NCI-H1417 (cell line): ENCODE data around the gene FLNC.

ENCODE experiments used
- DNase-seq, 3 experiments: peaks; one replicate each; lab custom pipeline; 2025; lab: John Stamatoyannopoulos, UW

The FLNC gene

GRCh38 chr7:128862571-128863432 is 32.6 kb downstream of the FLNC start, which contains the start of gene ATP6V1F:
Gene ATP6V1F, plus strand, starts transcription at chr7:128862856. Its CDS starts 49 bp downstream, at chr7:128862905.
- DNase-seq, result peak; percentile 98 to 99 (median 98)

GRCh38 chr7:128863433-128863989 is 33.3 kb downstream of the FLNC start:
- peak; percentile 29 to 71 (median 59) for DNase-seq

GRCh38 chr7:128865303-128865702 is 35.1 kb downstream of the FLNC start:
- DNase-seq, result no peak

GRCh38 chr7:128865996-128866877 is 36.0 kb downstream of the FLNC start:
- no peak for DNase-seq

GRCh38 chr7:128867241-128867640 is 37.0 kb downstream of the FLNC start:
- no peak for DNase-seq

- peak; percentile 73 to 92 (median 82) for DNase-seq
These were observed 37.8 kb downstream of the FLNC start for GRCh38 chr7:128867842-128868623.

GRCh38 chr7:128868624-128869137 is 38.5 kb downstream of the FLNC start:
- peak in 1 of 3 experiments; percentile 73 for DNase-seq

GRCh38 chr7:128869138-128869943 is 39.1 kb downstream of the FLNC start:
- peak; percentile 59 to 92 (median 86) for DNase-seq

- DNase-seq, result no peak
These were observed 39.7 kb downstream of the FLNC start for GRCh38 chr7:128869944-128870285.

- peak in 1 of 3 experiments; percentile 25 for DNase-seq
These were observed 40.8 kb downstream of the FLNC start for GRCh38 chr7:128871050-128871449.

- DNase-seq, result no peak
These were observed 42.2 kb downstream of the FLNC start for GRCh38 chr7:128872394-128872824.

GRCh38 chr7:128873234-128873633 is 43.0 kb downstream of the FLNC start:
- no peak for DNase-seq

GRCh38 chr7:128874140-128875031 is 44.2 kb downstream of the FLNC start:
- DNase-seq, result peak; percentile 62 to 93 (median 72)

GRCh38 chr7:128875523-128875948 is 45.3 kb downstream of the FLNC start:
- no peak for DNase-seq

GRCh38 chr7:128876127-128876526 is 45.9 kb downstream of the FLNC start:
- no peak for DNase-seq

- DNase-seq, result no peak
These were observed 46.4 kb downstream of the FLNC start for GRCh38 chr7:128876586-128876977.

GRCh38 chr7:128876978-128877755 is 47.0 kb downstream of the FLNC start:
- DNase-seq, result no peak

GRCh38 chr7:128877756-128878120 is 47.5 kb downstream of the FLNC start:
- DNase-seq, result no peak
